COR-L47 (cell line): ENCODE data around the gene SMIM5.

Experiments
- DNase-seq: peaks from one replicate; lab custom pipeline; 2025; lab: John Stamatoyannopoulos, UW

SMIM5 gene

GRCh38 chr17:75640556-75641119 is 7.4 kb downstream of the SMIM5 start:
- no peak for DNase-seq

GRCh38 chr17:75641343-75641742 is 8.1 kb downstream of the SMIM5 start:
- no peak for DNase-seq

- no peak for DNase-seq
Observed at GRCh38 chr17:75642182-75642783, 9.0 kb downstream of the SMIM5 start.

GRCh38 chr17:75642784-75643642 is 9.8 kb downstream of the SMIM5 start:
- DNase-seq: no peak

- no peak for DNase-seq
Observed at GRCh38 chr17:75643643-75644017, 10.4 kb downstream of the SMIM5 start.

GRCh38 chr17:75645501-75645888 is 12.3 kb downstream of the SMIM5 start:
- peak; percentile 79 for DNase-seq

- peak; percentile 53 for DNase-seq
Observed at GRCh38 chr17:75645889-75646637, 12.8 kb downstream of the SMIM5 start.

GRCh38 chr17:75646638-75646992 is 13.4 kb downstream of the SMIM5 start:
- no peak for DNase-seq

GRCh38 chr17:75647061-75647460 is 13.8 kb downstream of the SMIM5 start:
- DNase-seq: no peak

- DNase-seq: no peak
Observed at GRCh38 chr17:75647921-75648320, 14.7 kb downstream of the SMIM5 start.

GRCh38 chr17:75649687-75650086 is 16.5 kb downstream of the SMIM5 start:
- DNase-seq: no peak

GRCh38 chr17:75650874-75651273 is 17.6 kb downstream of the SMIM5 start:
- DNase-seq: no peak

GRCh38 chr17:75652341-75652740 is 19.1 kb downstream of the SMIM5 start:
- no peak for DNase-seq

- DNase-seq: peak; percentile 24
Observed at GRCh38 chr17:75652934-75653549, 19.8 kb downstream of the SMIM5 start.

- DNase-seq: no peak
Observed at GRCh38 chr17:75654176-75654575, 20.9 kb downstream of the SMIM5 start.

GRCh38 chr17:75658237-75658636 is 25.0 kb downstream of the SMIM5 start:
- no peak for DNase-seq

- no peak for DNase-seq
Observed at GRCh38 chr17:75661531-75661930, 28.3 kb downstream of the SMIM5 start.

- no peak for DNase-seq
Observed at GRCh38 chr17:75662511-75662910, 29.3 kb downstream of the SMIM5 start.

GRCh38 chr17:75664099-75664549 is 30.9 kb downstream of the SMIM5 start:
- DNase-seq: no peak

GRCh38 chr17:75665981-75666380 is 32.7 kb downstream of the SMIM5 start:
- DNase-seq: no peak

- DNase-seq: peak; percentile 98
Observed at GRCh38 chr17:75666959-75667790, 33.9 kb downstream of the SMIM5 start, which contains the start of the genes RECQL5 and SAP30BP. RECQL5 (minus strand) TSS chr17:75667154; CDS start chr17:75666557, 597 bp downstream. SAP30BP (plus strand) TSS chr17:75667338; CDS start chr17:75667373, 35 bp downstream.
